GM12801 (cell line): ENCODE measurements around the gene RNGTT.

ENCODE experiments used
- TF ChIP-seq, protein P1 (sequence below): IDR thresholded peaks from one replicate; pipeline ENCODE4 v1.5.1; 2011; ENCODE audit warnings: control low read depth; ENCODE audit not compliant: insufficient read length; ENCODE audit errors: extremely low read depth

Gene RNGTT

DNA sequence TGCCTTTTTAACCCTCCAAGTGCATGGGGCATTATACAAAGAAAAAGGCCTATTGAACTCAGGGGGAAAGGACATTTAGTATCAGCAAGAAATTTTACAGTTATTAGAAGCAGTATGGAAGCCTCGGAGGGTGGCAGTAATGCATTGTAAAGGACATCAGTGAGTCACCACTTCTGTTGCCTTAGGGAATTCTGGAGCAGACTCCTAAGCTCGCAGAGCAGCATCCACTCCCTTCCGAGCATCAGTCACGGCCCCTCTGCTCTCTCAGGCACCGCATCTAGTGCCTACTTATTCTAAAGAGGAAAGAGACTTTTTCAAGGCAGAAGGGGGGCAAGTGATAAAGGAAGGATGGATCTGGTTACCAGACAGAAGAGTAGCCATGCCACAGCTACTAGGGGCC lies 296.5 kb downstream of the RNGTT start:
- TF ChIP-seq, protein P1, sequence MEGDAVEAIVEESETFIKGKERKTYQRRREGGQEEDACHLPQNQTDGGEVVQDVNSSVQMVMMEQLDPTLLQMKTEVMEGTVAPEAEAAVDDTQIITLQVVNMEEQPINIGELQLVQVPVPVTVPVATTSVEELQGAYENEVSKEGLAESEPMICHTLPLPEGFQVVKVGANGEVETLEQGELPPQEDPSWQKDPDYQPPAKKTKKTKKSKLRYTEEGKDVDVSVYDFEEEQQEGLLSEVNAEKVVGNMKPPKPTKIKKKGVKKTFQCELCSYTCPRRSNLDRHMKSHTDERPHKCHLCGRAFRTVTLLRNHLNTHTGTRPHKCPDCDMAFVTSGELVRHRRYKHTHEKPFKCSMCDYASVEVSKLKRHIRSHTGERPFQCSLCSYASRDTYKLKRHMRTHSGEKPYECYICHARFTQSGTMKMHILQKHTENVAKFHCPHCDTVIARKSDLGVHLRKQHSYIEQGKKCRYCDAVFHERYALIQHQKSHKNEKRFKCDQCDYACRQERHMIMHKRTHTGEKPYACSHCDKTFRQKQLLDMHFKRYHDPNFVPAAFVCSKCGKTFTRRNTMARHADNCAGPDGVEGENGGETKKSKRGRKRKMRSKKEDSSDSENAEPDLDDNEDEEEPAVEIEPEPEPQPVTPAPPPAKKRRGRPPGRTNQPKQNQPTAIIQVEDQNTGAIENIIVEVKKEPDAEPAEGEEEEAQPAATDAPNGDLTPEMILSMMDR = no peak

DNA sequence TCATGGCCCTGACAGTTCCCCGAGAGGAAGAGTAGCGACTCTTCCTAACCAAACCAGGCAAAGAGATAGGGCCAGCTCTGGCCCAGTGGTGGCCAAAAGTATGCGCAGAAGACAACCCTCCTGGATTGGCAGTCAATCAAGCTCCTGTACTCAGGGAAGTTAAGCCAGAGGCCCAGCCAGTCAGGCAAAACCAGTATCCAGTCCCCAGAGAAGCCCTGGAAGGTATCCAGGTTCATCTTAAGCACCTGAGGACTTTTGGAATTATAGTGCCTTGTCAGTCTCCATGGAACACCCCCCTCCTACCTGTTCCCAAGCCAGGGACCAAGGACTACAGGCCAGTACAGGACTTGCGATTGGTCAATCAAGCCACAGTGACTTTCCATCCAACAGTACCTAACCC lies 298.3 kb downstream of the RNGTT start:
- TF ChIP-seq, protein P1 = no peak

DNA sequence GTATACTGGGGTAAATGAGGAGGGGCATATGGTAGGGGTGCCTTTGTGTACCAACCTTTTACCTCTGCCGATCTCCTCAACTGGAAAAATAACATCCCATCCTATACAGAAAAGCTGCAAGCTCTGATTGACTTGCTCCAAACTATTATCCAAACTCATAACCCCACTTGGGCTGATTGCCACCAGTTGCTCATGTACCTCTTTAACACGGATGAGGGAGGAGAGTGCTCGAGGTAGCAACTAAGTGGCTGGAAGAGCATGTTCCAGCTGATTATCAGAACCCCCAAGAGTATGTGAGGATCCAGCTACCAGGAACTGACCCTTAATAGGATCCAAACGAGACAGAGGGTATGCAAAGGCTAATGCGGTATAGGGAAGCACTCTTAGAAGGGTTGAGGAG lies 299.6 kb downstream of the RNGTT start:
- TF ChIP-seq, protein P1 = no peak

DNA sequence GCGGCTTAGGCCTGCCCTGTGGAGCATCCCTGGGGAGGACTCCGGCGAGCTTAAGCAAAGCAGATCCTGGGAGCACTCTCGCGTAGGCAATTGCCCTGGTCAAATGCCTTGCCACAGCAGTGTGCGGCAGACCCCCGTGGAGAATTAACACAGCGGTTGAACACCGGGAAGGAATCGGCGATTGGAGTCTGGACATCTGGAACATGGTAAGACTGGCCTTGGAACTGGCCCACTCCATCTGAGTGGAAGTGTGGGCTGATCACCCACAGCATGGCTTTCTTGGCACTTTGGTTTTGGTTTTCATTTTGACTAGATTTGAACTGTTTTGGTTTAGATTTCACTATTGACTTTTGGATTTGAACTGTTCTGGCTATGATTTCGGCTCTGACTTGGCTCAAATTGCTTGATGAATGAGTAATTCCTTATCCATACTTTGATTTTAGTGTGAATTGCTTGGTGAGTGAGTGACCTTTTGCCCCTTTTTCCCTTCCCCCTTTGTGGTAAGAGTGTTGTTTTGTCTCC lies 300.7 kb downstream of the RNGTT start:
- TF ChIP-seq, protein P1 = no peak

DNA sequence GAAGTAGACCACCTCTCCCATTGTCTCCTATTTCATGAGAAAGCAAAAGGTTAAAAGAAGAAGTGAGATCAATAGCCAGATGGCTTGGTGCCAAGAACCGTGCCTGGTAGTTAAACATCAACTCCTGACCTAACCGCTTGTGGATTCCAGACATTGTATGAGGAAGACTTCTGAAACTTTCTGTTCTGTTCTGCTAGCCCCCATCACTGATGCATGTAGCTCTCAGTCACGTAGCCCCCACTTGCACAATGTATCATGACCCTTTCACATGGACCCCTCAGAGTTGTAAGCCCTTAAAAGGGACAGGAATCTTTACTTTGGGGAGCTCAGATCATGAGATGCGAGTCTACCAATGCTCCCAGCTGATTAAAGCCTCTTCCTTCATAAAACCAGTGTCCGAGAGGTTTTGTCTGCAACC lies 301.2 kb downstream of the RNGTT start:
- TF ChIP-seq, protein P1 = no peak

DNA sequence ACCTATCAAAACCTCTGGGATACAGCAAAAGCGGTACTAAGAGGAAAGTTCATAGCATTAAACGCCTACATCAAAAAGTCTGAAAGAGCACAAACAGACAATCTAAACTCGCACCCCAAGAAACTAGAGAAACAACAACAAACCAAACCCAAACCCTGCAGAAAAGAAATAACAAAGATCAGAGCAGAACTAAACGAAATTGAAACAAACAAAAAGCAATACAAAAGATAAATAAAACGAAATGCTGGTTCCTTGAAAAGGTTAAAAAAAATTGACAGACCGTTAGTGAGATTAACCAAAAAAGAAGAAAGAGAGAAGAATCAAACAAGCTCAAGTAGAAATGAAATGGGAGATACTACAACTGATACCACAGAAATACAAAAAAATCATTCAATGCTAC lies 302.3 kb downstream of the RNGTT start:
- TF ChIP-seq, protein P1 = no peak

DNA sequence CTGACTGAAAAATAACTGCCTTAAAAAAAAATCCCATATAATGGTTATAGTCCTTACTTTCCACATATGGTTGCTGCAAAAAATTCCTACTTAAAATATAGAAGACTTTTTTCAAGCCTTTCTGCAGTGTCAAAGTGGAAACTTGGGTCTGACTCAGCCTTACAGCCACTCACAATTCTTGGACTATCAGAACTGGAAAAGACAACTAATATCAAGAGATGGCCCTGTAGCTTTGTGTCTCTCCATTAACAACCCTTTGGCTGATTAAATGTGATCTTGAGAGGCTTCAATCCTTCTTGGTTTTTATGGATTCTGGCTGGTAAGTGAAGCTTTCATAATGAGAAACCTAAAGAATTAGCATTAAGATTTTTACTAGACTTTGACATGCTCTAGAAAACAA lies 307.8 kb downstream of the RNGTT start:
- TF ChIP-seq, protein P1 = no peak
